Measurements from ENCODE around the gene SH2D5. TPM values are rescaled to one million over a fixed set of nuclear protein-coding genes. Genes with fewer than 3 reads are reported as not detected.

The SH2D5 gene
- polyA plus RNA-seq, 2 of the 4 experiments (the other 2 are of a cell fraction): 3.2 to 7.2 TPM

DNA sequence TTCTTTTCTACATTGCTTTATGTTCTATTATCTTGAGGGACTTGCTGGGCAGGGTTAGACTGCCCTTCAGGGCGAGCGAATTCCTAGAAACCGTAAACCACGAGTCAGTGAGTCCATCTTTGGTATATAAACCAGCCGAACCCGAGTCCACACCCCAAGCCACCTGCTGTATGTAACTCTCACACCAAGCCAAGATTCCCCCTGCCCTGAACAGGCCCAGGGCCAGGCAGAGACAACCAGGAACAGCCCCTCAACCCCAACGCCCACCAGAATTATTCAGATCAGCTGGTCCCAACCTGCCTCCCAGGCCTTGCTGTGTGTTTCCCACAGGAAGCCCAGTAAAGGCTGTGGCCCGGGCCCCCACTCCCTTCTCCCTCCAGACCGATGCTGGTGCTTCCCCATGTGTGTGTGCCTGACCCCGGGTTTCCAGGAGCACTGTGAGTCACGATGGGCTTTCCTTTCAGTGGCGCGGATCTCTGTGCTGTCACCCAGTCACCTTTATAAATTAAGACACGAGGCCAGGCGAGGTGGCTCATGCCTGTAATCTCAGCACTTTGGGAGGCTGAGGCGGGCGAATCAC lies 31.8 kb downstream of the SH2D5 start:
- ChIA-PET CTCF (interaction anchor here (0.6 kb wide), 2 partner anchors 315 to 441 kb away, joined by 3 to 4 read pairs; no protein-coding TSS in a partner anchor), POLR2A (no interaction called here)
- Histone ChIP-seq H3K4me3 (no peak overlapping the region), H3K9me3 (no peaks in the 10 kb centered on the region), H3K4me2 (no peak overlapping the region), H3K27ac (peak overlapping the region; percentile 45 to 97; a peak in 4 of 6 replicates), H3K4me1 (peaks cover 28% of the 10 kb centered on the region)
- TF ChIP-seq RAD21 (conservative IDR thresholded peaks at IDR 0.05 in 1 of 2, IDR thresholded peaks at IDR 0.05 in 1 of 2): no peak
- TF ChIP-seq, protein P1, sequence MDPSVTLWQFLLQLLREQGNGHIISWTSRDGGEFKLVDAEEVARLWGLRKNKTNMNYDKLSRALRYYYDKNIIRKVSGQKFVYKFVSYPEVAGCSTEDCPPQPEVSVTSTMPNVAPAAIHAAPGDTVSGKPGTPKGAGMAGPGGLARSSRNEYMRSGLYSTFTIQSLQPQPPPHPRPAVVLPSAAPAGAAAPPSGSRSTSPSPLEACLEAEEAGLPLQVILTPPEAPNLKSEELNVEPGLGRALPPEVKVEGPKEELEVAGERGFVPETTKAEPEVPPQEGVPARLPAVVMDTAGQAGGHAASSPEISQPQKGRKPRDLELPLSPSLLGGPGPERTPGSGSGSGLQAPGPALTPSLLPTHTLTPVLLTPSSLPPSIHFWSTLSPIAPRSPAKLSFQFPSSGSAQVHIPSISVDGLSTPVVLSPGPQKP (IDR thresholded peaks at IDR 0.05; ENCODE audit: low read depth, low read length): no peak
- ATAC-seq (no peak), FAIRE-seq (no peak), DNase-seq (ENCODE audit: low read depth in 1 of 2, low spot score in 1 of 2) (no peak)
- 86% methylated on average over 12 of the region's 17 CpGs for WGBS (ENCODE audit: missing lambda C conversion rate)

DNA sequence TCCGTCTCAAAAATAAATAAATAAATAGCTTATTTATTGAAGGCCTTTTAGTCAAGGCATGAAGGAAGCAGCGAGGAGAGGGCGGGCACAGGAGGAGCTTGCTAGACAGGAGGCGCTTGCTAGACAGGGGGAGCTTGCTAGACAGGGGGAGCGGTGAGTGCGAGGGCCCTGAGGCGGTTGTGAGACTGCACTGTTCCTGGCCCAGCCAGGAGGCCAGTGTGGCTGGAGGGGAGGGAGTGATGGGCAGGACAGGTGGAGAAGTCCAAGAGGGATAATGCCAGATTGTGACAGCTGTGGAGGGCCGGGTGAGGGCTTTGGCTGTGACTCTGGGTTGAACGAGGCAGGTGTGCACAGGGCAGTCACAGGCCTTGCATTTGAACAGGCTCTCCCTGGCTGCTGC lies 32.9 kb downstream of the SH2D5 start:
- ATAC-seq (no peak), FAIRE-seq (no peak), DNase-seq (ENCODE audit: low read depth in 1 of 2, low spot score in 1 of 2) (no peak)
- peaks cover 28% of the 10 kb centered on the region for H3K4me1 ChIP-seq
- H3K27ac ChIP-seq: peak overlapping the region; percentile 97; a peak in 5 of 6 replicates
- no peaks in the 10 kb centered on the region for H3K9me3 ChIP-seq
- ChIA-PET POLR2A (no interaction called here), CTCF (interaction anchor here (0.7 to 5.0 kb wide), 2 partner anchors 11 to 496 kb away, joined by 3 to 55 read pairs; no protein-coding TSS in a partner anchor)
- 87% methylated on average over 9 of the region's 9 CpGs for WGBS (ENCODE audit: missing lambda C conversion rate)
- H3K4me2 ChIP-seq: no peak overlapping the region
- no peak overlapping the region for H3K4me3 ChIP-seq
- no peak for TF ChIP-seq RCOR1 (IDR thresholded peaks at IDR 0.05; ENCODE audit: low read depth, low read length)
- no peak for TF ChIP-seq SREBF2 (IDR thresholded peaks at IDR 0.05)

DNA sequence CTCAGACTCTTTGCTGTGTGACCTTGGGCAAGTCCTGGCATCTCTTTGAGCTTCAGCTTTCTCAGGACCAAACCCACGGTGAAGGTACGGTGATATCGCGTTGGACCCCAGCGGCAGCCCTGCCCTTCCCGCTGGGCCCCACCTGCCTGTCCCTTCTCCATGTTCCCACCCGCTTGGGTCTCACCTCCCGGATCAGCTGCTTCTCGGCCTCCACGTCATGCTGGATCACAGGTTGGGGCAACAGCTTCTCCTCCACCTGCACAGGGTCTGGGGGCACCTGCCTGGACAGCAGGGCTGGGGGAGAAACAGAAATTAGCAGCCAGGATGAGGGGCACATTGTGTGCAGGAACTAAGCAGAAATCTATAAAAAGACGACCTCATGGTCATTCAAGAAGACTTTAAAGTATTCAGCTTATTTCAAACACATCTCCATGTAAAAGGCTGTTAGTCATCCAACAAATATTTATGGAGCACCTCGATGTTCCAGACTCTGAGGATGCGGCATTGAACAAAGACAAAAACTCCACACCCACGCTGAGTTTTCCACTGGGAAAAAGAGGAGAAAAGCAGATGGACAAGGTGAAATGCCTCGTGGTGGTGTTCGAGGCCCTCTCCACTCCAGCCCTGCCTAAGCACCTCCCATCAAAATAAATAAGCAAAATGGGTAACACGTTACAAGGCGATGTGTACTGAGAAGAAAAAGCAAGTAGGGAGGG lies 34.1 kb downstream of the SH2D5 start:
- ATAC-seq: no peak
- CTCF ChIA-PET: interaction anchor here (0.6 to 5.0 kb wide), 7 partner anchors 9 to 497 kb away, joined by 3 to 55 read pairs (median 4); partner anchors contain the start of gene HP1BP3
- 59% methylated on average over 18 of the region's 18 CpGs for WGBS (ENCODE audit: missing lambda C conversion rate)
- no peak for FAIRE-seq
- TF ChIP-seq, protein P2, sequence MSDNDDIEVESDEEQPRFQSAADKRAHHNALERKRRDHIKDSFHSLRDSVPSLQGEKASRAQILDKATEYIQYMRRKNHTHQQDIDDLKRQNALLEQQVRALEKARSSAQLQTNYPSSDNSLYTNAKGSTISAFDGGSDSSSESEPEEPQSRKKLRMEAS (IDR thresholded peaks at IDR 0.05): peak; percentile 81
- TF ChIP-seq, protein P3, sequence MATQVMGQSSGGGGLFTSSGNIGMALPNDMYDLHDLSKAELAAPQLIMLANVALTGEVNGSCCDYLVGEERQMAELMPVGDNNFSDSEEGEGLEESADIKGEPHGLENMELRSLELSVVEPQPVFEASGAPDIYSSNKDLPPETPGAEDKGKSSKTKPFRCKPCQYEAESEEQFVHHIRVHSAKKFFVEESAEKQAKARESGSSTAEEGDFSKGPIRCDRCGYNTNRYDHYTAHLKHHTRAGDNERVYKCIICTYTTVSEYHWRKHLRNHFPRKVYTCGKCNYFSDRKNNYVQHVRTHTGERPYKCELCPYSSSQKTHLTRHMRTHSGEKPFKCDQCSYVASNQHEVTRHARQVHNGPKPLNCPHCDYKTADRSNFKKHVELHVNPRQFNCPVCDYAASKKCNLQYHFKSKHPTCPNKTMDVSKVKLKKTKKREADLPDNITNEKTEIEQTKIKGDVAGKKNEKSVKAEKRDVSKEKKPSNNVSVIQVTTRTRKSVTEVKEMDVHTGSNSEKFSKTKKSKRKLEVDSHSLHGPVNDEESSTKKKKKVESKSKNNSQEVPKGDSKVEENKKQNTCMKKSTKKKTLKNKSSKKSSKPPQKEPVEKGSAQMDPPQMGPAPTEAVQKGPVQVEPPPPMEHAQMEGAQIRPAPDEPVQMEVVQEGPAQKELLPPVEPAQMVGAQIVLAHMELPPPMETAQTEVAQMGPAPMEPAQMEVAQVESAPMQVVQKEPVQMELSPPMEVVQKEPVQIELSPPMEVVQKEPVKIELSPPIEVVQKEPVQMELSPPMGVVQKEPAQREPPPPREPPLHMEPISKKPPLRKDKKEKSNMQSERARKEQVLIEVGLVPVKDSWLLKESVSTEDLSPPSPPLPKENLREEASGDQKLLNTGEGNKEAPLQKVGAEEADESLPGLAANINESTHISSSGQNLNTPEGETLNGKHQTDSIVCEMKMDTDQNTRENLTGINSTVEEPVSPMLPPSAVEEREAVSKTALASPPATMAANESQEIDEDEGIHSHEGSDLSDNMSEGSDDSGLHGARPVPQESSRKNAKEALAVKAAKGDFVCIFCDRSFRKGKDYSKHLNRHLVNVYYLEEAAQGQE (IDR thresholded peaks at IDR 0.05): no peak
- TF ChIP-seq FOSL2 (IDR thresholded peaks at IDR 0.05): no peak
- 0 out of 2 replicates have a peak, but pooled peaks have one; percentile 20 for TF ChIP-seq FOSL2 (CRISPR knock-in tag; IDR thresholded peaks at IDR 0.05)
- TF ChIP-seq GATA3 (IDR thresholded peaks at IDR 0.05; ENCODE audit: borderline replicate concordance): peak; percentile 25; the same call in 1 of the 2 replicates
- POLR2A ChIA-PET: no interaction called here
- Histone ChIP-seq H3K9me3 (no peaks in the 10 kb centered on the region), H3K4me2 (peak overlapping the region; percentile 79), H3K4me3 (no peak overlapping the region), H3K27ac (peak overlapping the region; percentile 97), H3K4me1 (peaks cover 28% of the 10 kb centered on the region)
- peak in 1 of 2 experiments; percentile 37 for DNase-seq (ENCODE audit: low read depth in 1 of 2, low spot score in 1 of 2)

DNA sequence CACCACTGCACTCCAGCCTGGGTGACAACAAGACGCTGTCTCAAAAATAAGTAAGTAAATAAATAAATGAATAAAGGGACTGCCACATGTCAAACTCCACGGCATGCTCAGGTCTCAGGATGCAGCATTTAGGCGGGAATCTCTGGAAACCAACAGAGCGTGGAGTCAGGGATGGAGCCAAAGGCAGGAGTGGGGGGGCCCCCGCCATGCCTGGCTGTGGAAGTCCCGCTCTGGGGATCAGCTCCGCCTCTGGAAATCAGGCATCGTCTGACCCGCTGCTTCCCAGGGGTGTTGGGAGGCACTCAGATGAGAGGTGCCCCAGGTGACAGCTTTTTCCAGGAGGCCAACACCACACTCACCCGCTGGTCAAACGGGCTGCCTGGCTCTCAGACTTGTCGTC lies 34.9 kb downstream of the SH2D5 start:
- ATAC-seq (no peak), FAIRE-seq (no peak), DNase-seq (ENCODE audit: low read depth in 1 of 2, low spot score in 1 of 2) (no peak)
- peak overlapping the region; percentile 79 for H3K4me2 ChIP-seq
- POLR2A ChIA-PET: interaction anchor here (1.3 kb wide), 1 partner anchor 36 kb away, joined by 4 read pairs; the partner anchor contains the start of gene DDOST
- CTCF ChIA-PET: interaction anchor here (1.0 to 5.0 kb wide), 17 partner anchors 9 to 671 kb away, joined by 3 to 55 read pairs (median 4); partner anchors contain the start of gene KIF17
- H3K4me1 ChIP-seq: peaks cover 28% of the 10 kb centered on the region
- no peak for TF ChIP-seq HOXA7 (CRISPR knock-in tag; IDR thresholded peaks at IDR 0.05)
- TF ChIP-seq FOSL2 (IDR thresholded peaks at IDR 0.05): no peak
- no peak for TF ChIP-seq FOSL2 (CRISPR knock-in tag; IDR thresholded peaks at IDR 0.05)
- TF ChIP-seq FOXS1 (CRISPR knock-in tag; IDR thresholded peaks at IDR 0.05): no peak
- TF ChIP-seq CHD4 (IDR thresholded peaks at IDR 0.05; ENCODE audit: borderline replicate concordance): no peak
- no peak for TF ChIP-seq HOXB5 (CRISPR knock-in tag; IDR thresholded peaks at IDR 0.05)
- no peak for TF ChIP-seq SREBF2 (IDR thresholded peaks at IDR 0.05)
- no peak for TF ChIP-seq RARB (CRISPR knock-in tag; IDR thresholded peaks at IDR 0.05)
- no peak for TF ChIP-seq JUN (IDR thresholded peaks at IDR 0.05)
- TF ChIP-seq POLR2AphosphoS2 (conservative IDR thresholded peaks at IDR 0.05; ENCODE audit: low read length): no peak
- no peak for TF ChIP-seq RNF2 (IDR thresholded peaks at IDR 0.05; ENCODE audit: borderline replicate concordance, low read depth)
- no peak for TF ChIP-seq NPAS2 (CRISPR knock-in tag; IDR thresholded peaks at IDR 0.05; ENCODE audit: borderline replicate concordance)
- TF ChIP-seq, protein P4, sequence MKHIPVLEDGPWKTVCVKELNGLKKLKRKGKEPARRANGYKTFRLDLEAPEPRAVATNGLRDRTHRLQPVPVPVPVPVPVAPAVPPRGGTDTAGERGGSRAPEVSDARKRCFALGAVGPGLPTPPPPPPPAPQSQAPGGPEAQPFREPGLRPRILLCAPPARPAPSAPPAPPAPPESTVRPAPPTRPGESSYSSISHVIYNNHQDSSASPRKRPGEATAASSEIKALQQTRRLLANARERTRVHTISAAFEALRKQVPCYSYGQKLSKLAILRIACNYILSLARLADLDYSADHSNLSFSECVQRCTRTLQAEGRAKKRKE (CRISPR knock-in tag; IDR thresholded peaks at IDR 0.05; ENCODE audit: low read depth): no peak
- TF ChIP-seq HDAC2 (IDR thresholded peaks at IDR 0.05): no peak
- H3K27ac ChIP-seq: peak overlapping the region; percentile 97
- WGBS (ENCODE audit: missing lambda C conversion rate): 92% methylated on average over 12 of the region's 12 CpGs
- H3K9me3 ChIP-seq: no peaks in the 10 kb centered on the region
- H3K4me3 ChIP-seq: no peak overlapping the region; the same call in 2 of the 3 replicates

Measured in A549 (cell line).